K562 (cell line): ENCODE results near the gene PATL2.

Source experiments
- CHD4 ChIP-seq: fragments of 200-600 bp; sonication (generic); IDR thresholded peaks from 3 replicates; pipeline ENCODE4 v1.6.1; 2012; ENCODE audit warnings: low read depth, mild to moderate bottlenecking, mixed read lengths, low read length, inconsistent platforms; ENCODE audit not compliant: insufficient read depth, insufficient replicate concordance, poor library complexity, severe bottlenecking
- CTCF ChIP-seq, 3 experiments: IDR thresholded peaks in 2 of 3; conservative IDR thresholded peaks in 1 of 3; 2 replicates each; pipeline ENCODE4 v1.5.1; 2011 to 2012; ENCODE audit warnings: low read length in 3 of 3, mild to moderate bottlenecking in 3 of 3, control low read depth in 2 of 3, improper control_type of control experiment in 1 of 3, inconsistent platforms in 1 of 3, low read depth in 1 of 3, mixed read lengths in 1 of 3, moderate library complexity in 1 of 3; ENCODE audit not compliant: insufficient read depth in 2 of 3
- HMG20A ChIP-seq: fragments of 450-650 bp; formaldehyde crosslinking; conservative IDR thresholded peaks from 2 replicates; pipeline ENCODE4 v1.4.0; 2020; ENCODE audit warnings: mild to moderate bottlenecking, mixed read lengths
- NRF1 ChIP-seq, 2 experiments: fragments of 450-650 bp; IDR thresholded peaks in 1 of 2; conservative IDR thresholded peaks in 1 of 2; 2 replicates each; pipeline ENCODE4 v1.6.1; 2014; ENCODE audit warnings: mild to moderate bottlenecking in 2 of 2
- POLR2AphosphoS5 ChIP-seq: IDR thresholded peaks from 2 replicates; pipeline ENCODE4 v1.6.1; 2011; ENCODE audit warnings: mild to moderate bottlenecking, low read depth, low read length, moderate library complexity; ENCODE audit not compliant: control insufficient read depth, insufficient read depth
- RAD51 ChIP-seq: fragments of 450-650 bp; IDR thresholded peaks from 2 replicates; pipeline ENCODE4 v1.7.1; 2016; ENCODE audit warnings: low read depth, mild to moderate bottlenecking, borderline replicate concordance
- RHOXF2B ChIP-seq: fragments of 250-450 bp; sonication (Bioruptor Pico); conservative IDR thresholded peaks from 2 replicates; pipeline ENCODE4 v1.5.1; 2021
- ZFX ChIP-seq: sonication (generic); formaldehyde crosslinking; IDR thresholded peaks from 2 replicates; pipeline ENCODE4 v1.8.0; 2022; ENCODE audit warnings: mild to moderate bottlenecking, missing genetic modification reagents, moderate library complexity
- ZNF347 ChIP-seq: fragments of 450-650 bp; formaldehyde crosslinking; IDR thresholded peaks from 2 replicates; pipeline ENCODE4 v1.4.0; 2020; ENCODE audit warnings: low read depth, mild to moderate bottlenecking, moderate library complexity

- TF ChIP-seq RHOXF2B (CRISPR knock-in tag) (no peak), ZNF347 (CRISPR knock-in tag) (no peak), POLR2AphosphoS5 (no peak), ZFX (CRISPR knock-in tag) (no peak), RAD51 (no peak), CTCF (IDR thresholded peaks at IDR 0.05 in 2 of 3, conservative IDR thresholded peaks at IDR 0.05 in 1 of 3; ENCODE audit: insufficient read depth in 2 of 3, low read depth in 1 of 3, low read length in 3 of 3) (no peak), CHD4 (no peak), NRF1 (conservative IDR thresholded peaks at IDR 0.05 in 1 of 2, IDR thresholded peaks at IDR 0.05 in 1 of 2) (no peak), HMG20A (CRISPR knock-in tag) (no peak)
Observed at GRCh38 chr15:44695294-44695693, 15.8 kb downstream of the PATL2 start.
